Putamen (tissue), 1 donor: ENCODE results near the gene PEX26.
"Not testable (repeated sequence)": the region's sequence is repeated elsewhere in the genome, so short reads cannot be mapped to it uniquely, and the experiment has no call there.

Experiments
- DNase-seq: peaks from one replicate; pipeline ENCODE4 v3.0.0-alpha.2; 2016; ENCODE audit warnings: low spot score

PEX26 gene

GRCh38 chr22:18119409-18120110 lies 41.8 kb downstream of the PEX26 start:
- DNase-seq: no peak

DNA sequence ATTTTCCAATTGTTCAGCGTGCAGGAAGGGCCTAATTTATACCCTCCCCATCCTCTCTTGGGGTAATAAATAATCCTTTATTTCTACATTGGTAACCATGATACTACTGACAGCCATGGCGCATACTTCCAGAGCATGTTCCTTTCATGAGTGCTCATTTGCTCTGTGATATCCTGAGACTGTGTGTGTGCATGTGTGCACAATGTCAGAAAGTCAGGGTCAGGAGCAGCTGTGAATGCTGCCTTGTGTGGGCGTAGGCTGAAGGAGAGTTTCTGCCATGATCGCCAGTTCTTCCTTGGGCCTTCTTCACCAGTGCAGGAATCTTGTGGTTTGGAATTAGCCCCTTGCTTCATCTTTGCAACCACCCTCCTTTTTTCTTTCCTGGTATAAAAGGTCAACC lies 43.1 kb downstream of the PEX26 start:
- no peak for DNase-seq

DNA sequence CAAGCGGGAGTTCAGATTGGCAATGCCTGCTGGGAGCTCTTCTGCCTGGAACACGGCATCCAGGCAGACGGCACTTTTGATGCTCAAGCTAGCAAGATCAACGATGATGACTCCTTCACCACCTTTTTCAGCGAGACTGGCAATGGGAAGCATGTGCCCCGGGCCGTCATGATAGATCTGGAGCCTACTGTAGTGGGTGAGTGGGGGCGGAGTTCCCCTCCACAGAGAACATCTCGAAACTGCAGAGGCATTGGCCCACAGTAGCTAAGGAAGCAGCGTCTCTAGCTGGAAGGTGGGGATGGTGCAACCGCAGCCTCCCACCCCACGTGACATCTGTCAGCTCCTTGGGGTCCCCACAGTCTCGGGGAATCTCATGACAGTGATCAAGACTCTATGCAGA lies 43.7 kb downstream of the PEX26 start:
- DNase-seq: no peak

GRCh38 chr22:18121954-18122554 lies 44.3 kb downstream of the PEX26 start:
- no peak for DNase-seq

- DNase-seq: not testable (repeated sequence)
Observed at GRCh38 chr22:18123476-18124025, 45.8 kb downstream of the PEX26 start.

- no peak for DNase-seq
Observed at GRCh38 chr22:18126606-18127005, 48.8 kb downstream of the PEX26 start.

GRCh38 chr22:18130018-18130417 lies 52.2 kb downstream of the PEX26 start:
- DNase-seq: no peak

- no peak for DNase-seq
Observed at GRCh38 chr22:18130699-18131429, 53.1 kb downstream of the PEX26 start.

DNA sequence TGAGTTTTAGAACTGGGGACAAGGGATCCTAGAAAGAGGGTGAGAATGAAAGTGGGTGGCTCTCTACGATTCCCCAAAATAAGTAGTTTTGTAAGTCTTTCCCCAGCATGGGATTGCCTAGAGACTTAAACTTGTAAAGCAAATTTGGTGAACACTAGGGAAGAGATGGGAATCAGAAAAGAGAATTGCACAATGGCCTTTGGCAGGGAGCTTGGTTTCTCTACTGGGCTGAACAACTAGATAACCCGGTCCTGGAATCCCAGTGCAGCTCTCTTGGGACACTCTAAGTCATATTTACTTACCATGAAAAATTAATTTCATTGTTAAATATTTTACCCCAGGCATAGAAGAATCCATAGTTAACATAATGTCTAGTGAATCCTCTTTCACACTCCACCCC lies 55.7 kb downstream of the PEX26 start:
- DNase-seq: no peak

DNA sequence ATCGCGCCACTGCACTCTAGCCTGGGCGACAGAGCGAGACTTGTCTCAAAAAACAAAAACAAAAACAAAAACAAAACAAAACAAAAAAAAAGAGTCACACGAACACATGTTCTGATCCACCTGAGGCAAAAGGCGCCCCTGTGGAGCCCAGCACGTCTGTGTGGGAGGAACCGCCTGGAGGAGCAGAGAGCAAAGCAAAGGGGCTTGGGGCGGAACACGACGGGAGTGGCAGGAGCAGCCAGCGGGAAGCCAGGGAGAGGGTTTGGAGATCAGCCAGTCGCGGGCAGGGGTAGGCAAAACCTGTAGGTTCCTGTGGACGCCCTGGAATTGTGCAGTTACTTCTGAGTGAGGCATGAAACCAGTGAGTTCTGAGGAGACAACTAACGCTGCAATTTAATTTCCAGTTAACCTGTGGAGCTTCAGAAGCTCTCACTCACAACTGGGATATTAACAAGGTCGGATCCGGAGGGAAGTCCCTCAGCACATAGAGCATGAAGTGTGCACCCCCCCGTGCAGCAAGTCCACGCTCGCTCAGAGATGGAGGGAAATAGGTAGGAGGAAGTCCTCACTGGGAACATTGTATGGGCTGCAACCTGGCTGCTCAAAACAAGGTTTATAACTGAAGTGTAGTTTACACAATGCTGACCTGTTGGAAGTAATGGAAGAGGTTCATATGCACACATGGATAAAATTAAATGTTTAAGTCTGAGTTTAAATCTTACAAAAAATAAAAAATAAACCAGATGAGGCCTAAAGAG lies 59.0 kb downstream of the PEX26 start:
- DNase-seq: no peak

GRCh38 chr22:18141004-18141403 lies 63.2 kb downstream of the PEX26 start:
- DNase-seq: not testable (repeated sequence)

- DNase-seq: no peak
Observed at GRCh38 chr22:18144105-18144504, 66.3 kb downstream of the PEX26 start.

DNA sequence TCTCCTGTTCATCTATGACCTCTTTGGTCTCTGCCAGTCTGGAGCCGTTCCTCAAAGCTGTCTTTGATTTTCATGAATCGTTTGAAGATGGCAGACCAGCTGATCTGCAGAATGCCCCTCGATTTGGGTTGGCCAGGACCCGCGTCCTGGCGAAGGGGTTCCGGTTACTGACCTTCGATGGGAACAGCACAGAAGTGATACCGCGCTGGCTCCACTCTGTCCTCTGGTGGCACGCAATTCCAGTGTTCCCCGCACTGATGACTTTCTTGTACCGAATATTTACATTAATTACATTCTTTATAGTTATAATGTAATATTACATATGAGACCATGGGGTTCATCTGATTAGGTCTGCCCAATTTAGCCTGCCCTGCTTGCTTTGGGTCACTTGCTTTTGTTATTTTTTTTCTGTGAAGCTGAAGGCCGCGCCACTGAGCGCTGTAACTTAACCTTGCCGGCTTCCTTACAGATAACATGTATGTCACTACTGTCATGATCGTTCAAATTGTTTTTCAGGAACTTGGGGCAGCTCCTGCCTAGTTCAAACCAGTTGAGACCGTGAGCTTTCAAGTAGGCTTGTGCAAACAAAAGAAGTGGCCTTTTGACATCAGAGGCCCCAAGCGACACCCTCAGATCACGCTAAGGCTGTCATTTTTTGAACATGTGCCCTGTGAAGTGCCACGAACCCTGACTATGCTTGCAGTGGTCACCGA lies 68.0 kb downstream of the PEX26 start:
- DNase-seq: no peak

GRCh38 chr22:18146389-18146753 lies 68.6 kb downstream of the PEX26 start:
- DNase-seq: no peak

GRCh38 chr22:18147791-18148190 lies 70.0 kb downstream of the PEX26 start:
- DNase-seq: no peak

GRCh38 chr22:18148293-18148965 lies 70.6 kb downstream of the PEX26 start:
- no peak for DNase-seq

- no peak for DNase-seq
Observed at GRCh38 chr22:18152519-18152918, 74.7 kb downstream of the PEX26 start.

GRCh38 chr22:18154821-18155390 lies 77.1 kb downstream of the PEX26 start:
- DNase-seq: no peak
